Prostate gland (tissue), 2 donors: ENCODE results near the gene SCN7A.

Experiments
- CTCF ChIP-seq, 4 experiments: fragments of 200-600 bp in 2 of 4; fragments of 450-650 bp in 2 of 4; sonication (generic) in 2 of 4; IDR thresholded peaks; 1 replicate in 3 of 4; 2 replicates in 1 of 4; pipeline ENCODE4 v1.5.1; 2016 to 2019; ENCODE audit warnings: antibody characterized with exemption in 4 of 4, mild to moderate bottlenecking in 2 of 4, moderate library complexity in 2 of 4
- POLR2A ChIP-seq: fragments of 450-650 bp; IDR thresholded peaks from one replicate; pipeline ENCODE4 v1.6.1; 2016; ENCODE audit warnings: antibody characterized with exemption, mild to moderate bottlenecking

GRCh38 chr2:166394245-166394644 is 99.8 kb downstream of the SCN7A start:
- TF ChIP-seq CTCF (IDR thresholded peaks at IDR 0.05): no peak
- TF ChIP-seq POLR2A: no peak
